ENCODE data around the gene CRISPLD2. TPM values are rescaled to one million over a fixed set of nuclear protein-coding genes. Genes with fewer than 3 reads are reported as not detected.

Gene CRISPLD2
- total RNA-seq, 2 experiments from 2014 or later = 0.47 to 0.99 TPM

GRCh38 chr16:84955427-84955826, 135.6 kb downstream of the CRISPLD2 start:
- BruUV-seq (replicated peaks) = no TSS peak

GRCh38 chr16:84957192-84957591, 137.4 kb downstream of the CRISPLD2 start:
- BruUV-seq (replicated peaks) = no TSS peak

More at GRCh38 chr16:84955427-84955826, 135.6 kb downstream of the CRISPLD2 start:
- ChIA-PET POLR2A (no interaction called here), CTCF (ENCODE audit: unreplicated experiment) (no interaction called here)
- no peak overlapping the region for H2AFZ ChIP-seq (ENCODE audit: low read length)
- H3K79me2 ChIP-seq (ENCODE audit: insufficient read depth, low read depth, low read length) = no peaks in the 10 kb centered on the region
- no peak for DNase-seq (ENCODE audit: low spot score)
- H3K27ac ChIP-seq (ENCODE audit: low read depth, low read length, poor library complexity, severe bottlenecking) = no peak overlapping the region
- H3K4me3 ChIP-seq (ENCODE audit: low read depth, low read length, poor library complexity, severe bottlenecking) = no peak overlapping the region
- H3K4me2 ChIP-seq (ENCODE audit: low read length) = no peak overlapping the region
- H4K20me1 ChIP-seq (ENCODE audit: insufficient read depth, low read length) = no peaks in the 10 kb centered on the region
- H3K9me3 ChIP-seq (ENCODE audit: low read length) = no peaks in the 10 kb centered on the region
- intact Hi-C loops (cut with micrococcal nuclease; ENCODE audit: unreplicated experiment) = no loop called here
- H3K9me2 ChIP-seq (ENCODE audit: insufficient read depth, low read length) = no peaks in the 10 kb centered on the region
- TF ChIP-seq EZH2phosphoT487 (IDR thresholded peaks at IDR 0.05; ENCODE audit: borderline replicate concordance, low read depth, low read length) = no peak
- TF ChIP-seq, protein P1, sequence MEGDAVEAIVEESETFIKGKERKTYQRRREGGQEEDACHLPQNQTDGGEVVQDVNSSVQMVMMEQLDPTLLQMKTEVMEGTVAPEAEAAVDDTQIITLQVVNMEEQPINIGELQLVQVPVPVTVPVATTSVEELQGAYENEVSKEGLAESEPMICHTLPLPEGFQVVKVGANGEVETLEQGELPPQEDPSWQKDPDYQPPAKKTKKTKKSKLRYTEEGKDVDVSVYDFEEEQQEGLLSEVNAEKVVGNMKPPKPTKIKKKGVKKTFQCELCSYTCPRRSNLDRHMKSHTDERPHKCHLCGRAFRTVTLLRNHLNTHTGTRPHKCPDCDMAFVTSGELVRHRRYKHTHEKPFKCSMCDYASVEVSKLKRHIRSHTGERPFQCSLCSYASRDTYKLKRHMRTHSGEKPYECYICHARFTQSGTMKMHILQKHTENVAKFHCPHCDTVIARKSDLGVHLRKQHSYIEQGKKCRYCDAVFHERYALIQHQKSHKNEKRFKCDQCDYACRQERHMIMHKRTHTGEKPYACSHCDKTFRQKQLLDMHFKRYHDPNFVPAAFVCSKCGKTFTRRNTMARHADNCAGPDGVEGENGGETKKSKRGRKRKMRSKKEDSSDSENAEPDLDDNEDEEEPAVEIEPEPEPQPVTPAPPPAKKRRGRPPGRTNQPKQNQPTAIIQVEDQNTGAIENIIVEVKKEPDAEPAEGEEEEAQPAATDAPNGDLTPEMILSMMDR (conservative IDR thresholded peaks at IDR 0.05; ENCODE audit: low read length) = no peak
- H3K4me1 ChIP-seq (ENCODE audit: insufficient read depth, low read length, poor library complexity, severe bottlenecking) = no peaks in the 10 kb centered on the region
- no peaks in the 10 kb centered on the region for H3K36me3 ChIP-seq (ENCODE audit: insufficient read depth, low read length)

DNA sequence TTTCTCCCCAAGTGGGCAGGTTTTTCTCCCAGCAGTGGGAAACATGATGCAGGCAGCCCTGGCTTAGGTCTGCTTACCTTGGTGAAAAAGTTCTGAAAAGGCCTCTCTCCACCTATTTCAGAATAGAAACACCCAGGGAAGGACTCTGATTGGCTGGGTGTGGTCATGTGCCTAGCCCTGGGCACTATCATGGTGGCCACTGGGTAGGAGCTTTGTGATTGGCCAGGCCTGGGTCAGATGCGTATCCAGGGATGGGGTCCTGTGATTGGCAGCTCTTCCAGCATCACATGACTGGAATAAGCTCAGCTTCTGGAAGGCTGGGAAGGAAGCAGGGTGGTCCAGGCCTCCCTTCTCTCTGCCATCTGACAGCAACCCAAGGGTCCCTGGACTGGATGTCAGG, 138.0 kb downstream of the CRISPLD2 start:
- intact Hi-C loops (cut with micrococcal nuclease; ENCODE audit: unreplicated experiment) = no loop called here
- Histone ChIP-seq H3K9me2 (ENCODE audit: insufficient read depth, low read length) (no peaks in the 10 kb centered on the region), H3K79me2 (ENCODE audit: insufficient read depth, low read depth, low read length) (no peaks in the 10 kb centered on the region), H3K27ac (ENCODE audit: low read depth, low read length, poor library complexity, severe bottlenecking) (no peak overlapping the region), H4K20me1 (ENCODE audit: insufficient read depth, low read length) (no peaks in the 10 kb centered on the region), H3K9me3 (ENCODE audit: low read length) (no peaks in the 10 kb centered on the region), H3K4me1 (ENCODE audit: insufficient read depth, low read length, poor library complexity, severe bottlenecking) (no peaks in the 10 kb centered on the region), H3K4me2 (ENCODE audit: low read length) (no peak overlapping the region), H3K4me3 (ENCODE audit: low read depth, low read length, poor library complexity, severe bottlenecking) (no peak overlapping the region), H2AFZ (ENCODE audit: low read length) (no peak overlapping the region), H3K36me3 (ENCODE audit: insufficient read depth, low read length) (no peaks in the 10 kb centered on the region)
- no peak for TF ChIP-seq EZH2phosphoT487 (IDR thresholded peaks at IDR 0.05; ENCODE audit: borderline replicate concordance, low read depth, low read length)
- TF ChIP-seq, protein P1 (conservative IDR thresholded peaks at IDR 0.05; ENCODE audit: low read length) = no peak
- DNase-seq (ENCODE audit: low spot score) = no peak
- no TSS peak for BruUV-seq (replicated peaks)
- CTCF ChIA-PET (ENCODE audit: unreplicated experiment) = interaction anchor here (0.5 kb wide), 1 partner anchor 33 kb away, joined by 3 read pairs; no protein-coding TSS in a partner anchor
- POLR2A ChIA-PET = interaction anchor here (0.6 kb wide), 1 partner anchor 16 kb away, joined by 4 read pairs; no protein-coding TSS in a partner anchor

More at GRCh38 chr16:84957192-84957591, 137.4 kb downstream of the CRISPLD2 start:
- no peak overlapping the region for H3K4me3 ChIP-seq (ENCODE audit: low read depth, low read length, poor library complexity, severe bottlenecking)
- ChIA-PET POLR2A (no interaction called here), CTCF (ENCODE audit: unreplicated experiment) (no interaction called here)
- no peaks in the 10 kb centered on the region for H3K9me3 ChIP-seq (ENCODE audit: low read length)
- no peaks in the 10 kb centered on the region for H4K20me1 ChIP-seq (ENCODE audit: insufficient read depth, low read length)
- H2AFZ ChIP-seq (ENCODE audit: low read length) = no peak overlapping the region
- TF ChIP-seq, protein P1 (conservative IDR thresholded peaks at IDR 0.05; ENCODE audit: low read length) = no peak
- TF ChIP-seq EZH2phosphoT487 (IDR thresholded peaks at IDR 0.05; ENCODE audit: borderline replicate concordance, low read depth, low read length) = no peak
- H3K9me2 ChIP-seq (ENCODE audit: insufficient read depth, low read length) = no peaks in the 10 kb centered on the region
- no peak overlapping the region for H3K27ac ChIP-seq (ENCODE audit: low read depth, low read length, poor library complexity, severe bottlenecking)
- no peak for DNase-seq (ENCODE audit: low spot score)
- H3K79me2 ChIP-seq (ENCODE audit: insufficient read depth, low read depth, low read length) = no peaks in the 10 kb centered on the region
- no peaks in the 10 kb centered on the region for H3K4me1 ChIP-seq (ENCODE audit: insufficient read depth, low read length, poor library complexity, severe bottlenecking)
- H3K36me3 ChIP-seq (ENCODE audit: insufficient read depth, low read length) = no peaks in the 10 kb centered on the region
- no peak overlapping the region for H3K4me2 ChIP-seq (ENCODE audit: low read length)
- intact Hi-C loops (cut with micrococcal nuclease; ENCODE audit: unreplicated experiment) = no loop called here

Other genes with a start within 250 kb of the CRISPLD2 start
- 119 and 125 TPM in 2 replicates for gene COTL1, start 201.9 kb upstream of the CRISPLD2 start, total RNA-seq (2014; rRNA removed; shearing (Covaris generic))
- 214 and 232 TPM in 2 replicates for gene COTL1, start 201.9 kb upstream of the CRISPLD2 start, total RNA-seq (2022)
- 50.1 and 58.9 TPM in 2 replicates for gene KLHL36, start 171.5 kb upstream of the CRISPLD2 start, total RNA-seq (2014; rRNA removed; shearing (Covaris generic))
- 66.1 and 69.0 TPM in 2 replicates for gene KLHL36, start 171.5 kb upstream of the CRISPLD2 start, total RNA-seq (2022)
- 65.9 and 69.8 TPM in 2 replicates for gene USP10, start 120.0 kb upstream of the CRISPLD2 start, total RNA-seq (2014; rRNA removed; shearing (Covaris generic))
- 134 and 135 TPM in 2 replicates for gene USP10, start 120.0 kb upstream of the CRISPLD2 start, total RNA-seq (2022)
- gene ZDHHC7, start 191.6 kb downstream of the CRISPLD2 start, total RNA-seq (2014; rRNA removed; shearing (Covaris generic)) = 17.3 and 24.3 TPM in 2 replicates
- gene ZDHHC7, start 191.6 kb downstream of the CRISPLD2 start, total RNA-seq (2022) = 22.5 and 24.1 TPM in 2 replicates
- gene KIAA0513, start 207.8 kb downstream of the CRISPLD2 start, total RNA-seq (2014; rRNA removed; shearing (Covaris generic)) = 0.59 and 4.8 TPM in 2 replicates
- 0.88 and 1.3 TPM in 2 replicates for gene KIAA0513, start 207.8 kb downstream of the CRISPLD2 start, total RNA-seq (2022)

Measured in OCI-LY7 (cell line).